ENCODE measurements around the gene FLRT1.

Gene FLRT1

GRCh38 chr11:64070314-64070681 lies 34.6 kb downstream of the FLRT1 start:
- DNase-seq = no peak

GRCh38 chr11:64071849-64072248 lies 36.1 kb downstream of the FLRT1 start:
- no peak for DNase-seq

DNA sequence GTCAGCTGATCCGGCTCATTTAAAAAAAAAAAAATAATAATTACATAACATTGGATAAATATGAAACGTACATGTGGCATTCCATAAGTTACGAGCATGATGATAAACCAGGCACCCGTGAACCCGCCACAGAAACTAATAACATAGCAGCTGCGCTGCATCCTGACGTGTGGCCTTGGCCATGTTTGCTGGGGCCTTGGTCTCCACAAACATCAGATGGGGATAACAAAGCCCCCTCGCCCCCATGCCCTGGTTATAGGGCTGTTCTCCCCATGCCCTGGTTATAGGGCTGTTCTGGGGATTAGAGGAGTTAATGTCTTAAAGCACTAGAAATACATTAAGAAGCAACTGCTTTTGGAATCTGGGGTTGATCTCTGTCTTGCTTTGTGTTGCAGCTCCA lies 36.7 kb downstream of the FLRT1 start:
- DNase-seq = no peak

DNA sequence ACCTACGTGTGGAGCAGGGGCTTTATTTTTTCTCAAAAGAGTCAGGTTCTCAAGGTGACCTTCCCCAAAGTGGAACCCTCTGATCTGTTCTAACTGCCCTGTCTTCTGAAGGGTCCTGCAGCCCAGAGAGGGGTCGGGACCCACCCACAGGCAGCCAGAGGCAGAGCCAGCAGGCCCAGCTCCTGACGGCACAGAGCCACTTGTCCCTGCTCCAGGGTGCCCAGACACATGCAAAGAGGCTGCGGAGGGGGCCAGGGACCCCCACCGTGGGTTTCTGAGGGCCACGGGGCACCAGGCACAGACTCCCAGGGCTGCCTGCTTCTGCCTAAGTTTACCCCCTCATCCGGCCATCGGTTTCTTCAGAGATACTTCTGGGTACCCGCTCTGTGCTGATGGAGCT lies 37.1 kb downstream of the FLRT1 start:
- DNase-seq = no peak

DNA sequence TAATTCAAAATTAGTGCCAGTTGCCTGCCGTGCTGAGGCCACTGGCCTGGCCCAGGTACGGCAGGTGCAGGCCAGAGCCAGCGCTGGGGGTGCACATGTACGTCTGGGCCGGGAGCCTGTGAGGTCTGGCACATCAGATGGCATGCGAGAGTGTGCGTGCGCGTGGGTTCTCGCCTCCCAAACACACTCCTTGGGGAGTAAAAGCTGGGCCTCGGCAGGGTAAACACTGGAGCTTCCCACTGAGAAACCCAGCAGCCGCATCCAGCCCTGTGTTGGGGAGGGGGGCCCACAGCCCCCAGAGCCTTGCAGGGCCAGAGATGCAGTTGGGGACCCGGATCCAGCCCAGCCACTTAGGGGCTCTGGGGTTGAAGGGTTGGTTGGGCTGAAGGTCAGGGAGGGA lies 37.8 kb downstream of the FLRT1 start:
- DNase-seq = no peak

GRCh38 chr11:64074239-64074638 lies 38.5 kb downstream of the FLRT1 start:
- no peak for DNase-seq

GRCh38 chr11:64076758-64077157 lies 41.0 kb downstream of the FLRT1 start:
- DNase-seq = no peak

GRCh38 chr11:64077607-64078006 lies 41.9 kb downstream of the FLRT1 start:
- no peak for DNase-seq

GRCh38 chr11:64078284-64078683 lies 42.6 kb downstream of the FLRT1 start:
- DNase-seq = no peak

DNA sequence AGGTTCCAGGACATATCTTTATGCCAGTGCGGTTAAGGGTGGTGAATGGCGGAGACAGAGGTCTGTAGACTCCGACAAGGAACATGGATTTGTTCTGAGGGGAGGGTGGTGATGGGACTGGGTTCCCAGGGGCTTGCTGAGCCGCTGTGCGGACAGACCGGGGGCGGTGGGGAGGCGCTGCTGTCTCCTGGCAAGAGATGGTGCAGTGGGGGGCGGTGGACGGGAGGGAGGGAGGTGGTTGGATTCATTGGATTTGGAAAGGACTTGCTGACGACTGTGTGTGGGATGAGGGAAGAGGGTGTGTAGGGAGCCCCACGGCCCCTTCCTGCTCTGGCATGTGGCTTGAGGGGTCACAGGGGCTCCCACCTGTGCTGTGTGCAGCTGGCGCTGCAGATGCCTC lies 43.2 kb downstream of the FLRT1 start:
- DNase-seq = no peak

- DNase-seq = no peak
Observed at GRCh38 chr11:64080390-64080789, 44.7 kb downstream of the FLRT1 start.

- no peak for DNase-seq
Observed at GRCh38 chr11:64081745-64082442, 46.2 kb downstream of the FLRT1 start.

DNA sequence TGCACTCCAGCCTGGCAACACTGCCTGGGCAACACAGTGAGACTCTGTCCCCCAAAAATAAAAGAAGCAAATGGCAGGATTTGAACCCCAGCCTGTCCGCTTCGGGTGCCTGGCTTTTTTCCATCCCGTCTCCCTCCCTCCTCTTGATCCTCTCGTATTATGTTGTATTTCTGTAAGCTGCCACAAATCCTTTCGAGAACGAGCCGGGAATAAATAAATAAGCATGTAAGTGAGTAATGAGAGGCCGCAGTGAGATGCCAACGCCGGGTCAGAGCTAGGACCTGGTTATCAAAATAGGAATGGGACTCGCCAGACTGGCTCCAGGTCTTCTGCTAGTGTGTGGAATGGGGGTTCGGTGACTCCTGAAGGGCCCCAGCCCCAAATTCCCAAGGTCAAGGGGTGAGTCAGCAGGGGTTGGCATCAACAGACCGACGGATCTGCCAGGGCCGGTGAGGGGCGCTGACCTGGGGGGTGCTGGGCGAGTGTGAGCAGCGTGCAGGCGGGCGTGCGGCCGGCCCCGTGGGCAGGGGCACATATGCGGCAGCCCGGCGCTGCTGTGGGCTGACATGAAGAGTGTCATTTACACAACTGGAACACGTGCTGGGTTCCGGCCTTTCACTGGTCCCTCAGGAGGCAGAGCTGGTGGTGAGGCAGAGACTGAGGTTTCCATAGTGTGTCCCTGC lies 47.8 kb downstream of the FLRT1 start:
- DNase-seq = no peak

DNA sequence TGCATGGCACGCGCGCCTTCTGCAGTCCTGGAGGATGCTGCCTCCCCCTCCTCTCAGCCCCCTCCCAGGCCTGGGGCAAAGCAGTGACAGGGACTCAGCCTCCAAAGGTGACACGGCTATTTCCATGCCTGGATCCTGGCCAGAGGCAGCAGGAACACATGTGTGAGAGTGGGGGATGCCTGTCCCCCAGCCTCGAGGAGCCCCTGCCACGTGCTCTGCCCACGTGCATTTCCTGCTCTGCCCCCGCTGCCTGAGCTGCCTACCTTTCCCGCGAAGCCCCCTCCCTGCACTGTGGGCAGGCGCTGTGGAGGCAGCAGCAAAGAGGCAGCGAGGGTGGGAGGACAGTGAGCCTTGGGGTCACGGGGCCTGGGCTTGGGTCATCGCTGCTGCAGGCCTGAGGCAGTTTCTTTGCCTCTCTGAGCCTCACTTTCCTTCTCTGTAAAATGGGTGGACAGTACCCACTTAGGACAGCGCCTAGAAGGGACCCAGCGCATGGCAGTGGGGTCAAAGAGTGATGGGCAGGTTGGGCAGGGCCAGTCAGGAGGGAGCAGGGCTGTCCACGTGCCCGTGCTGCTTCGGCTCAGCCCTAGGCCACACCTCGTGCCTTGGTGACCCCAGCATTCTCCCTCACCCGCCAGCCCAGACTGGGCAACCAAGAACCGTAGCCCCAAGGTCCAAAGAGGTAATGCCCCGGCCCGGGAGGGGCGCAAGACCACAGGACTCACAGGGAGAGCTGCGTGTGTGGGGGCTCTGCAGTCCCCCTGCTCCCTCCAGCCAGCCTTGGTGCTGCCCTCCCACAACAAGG lies 48.6 kb downstream of the FLRT1 start:
- no peak for DNase-seq

DNA sequence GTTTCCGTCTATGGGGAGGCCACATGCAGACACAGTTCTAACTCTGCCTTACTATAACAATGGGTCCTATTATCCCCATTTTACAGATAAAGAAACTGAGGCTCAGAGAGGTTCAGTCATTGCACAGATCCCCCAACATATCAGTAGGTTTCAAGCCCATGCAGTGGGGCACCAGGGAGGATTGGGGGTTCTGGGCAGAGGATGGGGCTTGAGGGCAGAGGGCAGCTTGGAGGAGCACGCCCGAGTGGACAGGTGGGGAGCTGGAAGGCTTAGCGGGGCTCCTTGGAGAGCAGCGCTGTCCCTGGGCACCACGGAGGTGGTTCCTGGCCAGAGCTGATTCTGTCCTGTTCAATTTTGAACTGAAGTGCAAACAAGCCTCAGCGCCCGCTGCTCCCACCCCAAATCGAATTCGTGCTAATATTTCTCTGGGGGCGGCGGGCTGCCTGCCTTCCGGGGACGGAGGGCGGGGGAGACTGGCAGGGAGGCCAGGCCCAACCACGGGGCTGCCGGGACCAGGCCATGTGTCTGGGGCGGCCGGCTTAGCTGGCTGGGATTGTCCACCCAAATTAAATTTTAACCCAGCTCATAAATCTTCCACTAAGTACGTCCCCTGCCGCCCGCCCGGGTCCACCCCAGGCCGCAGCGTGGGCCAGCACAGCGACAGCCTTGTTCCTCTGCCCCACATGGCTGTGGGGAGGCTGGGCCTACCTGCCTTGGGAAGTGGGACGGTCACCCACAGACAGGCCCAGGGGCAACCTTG lies 49.4 kb downstream of the FLRT1 start:
- DNase-seq = no peak

All from stimulated activated naive CD4-positive, alpha-beta T cell (primary cell).